HK-2 (cell line): ENCODE measurements around the gene TNPO1.

ENCODE experiments used
- DNase-seq: peaks from one replicate; pipeline ENCODE4 v3.0.0-alpha.2; 2018; ENCODE audit not compliant: unreplicated experiment

Gene TNPO1

DNA sequence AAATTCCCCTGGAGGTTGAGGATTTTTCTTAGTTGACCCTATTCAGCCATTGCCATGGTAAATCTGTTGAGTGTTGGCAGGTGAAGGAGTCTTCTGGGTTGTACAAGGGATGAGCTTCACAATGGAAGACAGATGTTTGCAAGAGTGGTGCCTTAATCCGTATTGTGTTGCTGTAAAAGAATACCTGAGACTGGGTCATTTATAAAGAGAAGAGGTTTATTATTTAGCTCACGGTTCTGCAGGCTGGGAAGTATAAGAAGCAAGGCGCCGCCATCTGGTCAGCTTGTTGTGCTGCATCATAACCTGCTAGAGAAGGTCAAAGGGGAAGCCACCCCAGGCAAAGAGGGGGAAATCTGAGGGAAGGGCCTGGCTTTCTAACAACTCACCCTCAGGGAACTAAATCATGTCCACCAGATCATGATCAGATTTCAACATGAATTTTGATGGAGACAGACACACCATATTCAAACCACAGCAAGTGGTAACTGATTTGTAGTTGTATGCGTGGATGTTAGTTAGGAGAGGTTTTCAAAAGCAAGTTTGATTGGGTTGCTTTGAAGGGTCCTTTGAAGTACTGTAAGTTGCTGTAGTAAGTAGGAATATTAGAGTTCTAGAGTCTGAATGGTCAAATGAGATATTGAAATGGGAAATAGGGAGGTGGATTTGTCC is 2.5 kb downstream of the TNPO1 start:
- peak; percentile 20 for DNase-seq

DNA sequence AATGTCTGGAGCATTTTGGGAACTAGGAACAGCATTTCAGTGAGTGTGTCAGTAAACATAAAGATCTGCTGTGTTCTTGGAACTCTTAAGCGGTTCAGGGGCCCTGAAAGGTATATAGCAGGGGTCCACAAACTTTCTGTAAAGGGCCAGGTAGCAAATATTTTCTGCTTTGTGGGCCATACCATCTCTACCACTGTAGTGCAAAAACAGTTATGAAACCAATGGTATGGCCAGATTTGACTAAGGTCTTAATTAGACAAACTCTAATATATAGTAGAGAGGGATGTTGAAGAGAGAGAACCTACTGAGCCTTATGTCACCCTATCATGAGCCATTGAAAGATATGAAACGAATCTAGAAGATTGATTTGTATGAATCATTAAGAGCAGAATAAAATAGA is 5.3 kb downstream of the TNPO1 start:
- no peak for DNase-seq

GRCh38 chr5:72822944-72823343 is 6.5 kb downstream of the TNPO1 start:
- no peak for DNase-seq

GRCh38 chr5:72829707-72830106 is 13.2 kb downstream of the TNPO1 start:
- DNase-seq: no peak

DNA sequence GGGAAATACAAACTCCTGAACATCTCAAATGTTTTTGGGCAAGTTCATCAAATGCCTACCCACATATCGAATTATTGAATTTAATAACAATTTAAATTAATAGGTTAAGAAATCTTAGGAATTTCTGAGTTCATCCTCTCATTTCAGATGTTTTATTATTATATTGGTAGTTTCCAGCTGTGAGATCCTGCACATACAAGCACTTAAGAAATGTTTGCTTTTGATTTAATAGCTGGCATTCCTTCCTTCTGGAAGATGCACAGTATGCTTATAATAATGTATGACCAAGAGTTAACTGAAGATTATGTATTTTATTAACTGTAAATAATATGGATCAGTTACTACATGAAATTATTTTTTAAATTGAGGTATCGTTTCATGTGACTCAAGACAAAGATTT is 13.9 kb downstream of the TNPO1 start:
- no peak for DNase-seq

GRCh38 chr5:72831685-72832084 is 15.2 kb downstream of the TNPO1 start:
- no peak for DNase-seq

DNA sequence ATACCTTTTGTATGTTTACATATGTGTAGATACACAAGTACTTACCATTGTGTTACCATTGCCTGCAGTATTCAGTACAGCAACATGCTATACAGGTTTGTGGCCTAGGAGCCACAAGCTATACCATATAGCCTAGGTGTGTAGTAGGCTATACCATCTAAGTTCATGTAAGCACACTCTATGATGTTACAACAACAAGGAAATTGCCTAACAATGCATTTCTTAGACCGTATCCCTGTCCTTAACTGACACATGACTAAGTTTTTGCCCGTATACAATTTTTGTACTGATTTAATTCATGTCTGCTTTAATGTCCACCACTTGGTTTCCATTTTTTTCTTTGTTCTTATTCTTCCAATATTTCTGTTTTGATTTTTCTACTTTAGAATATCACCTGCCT is 18.5 kb downstream of the TNPO1 start:
- no peak for DNase-seq

GRCh38 chr5:72835633-72836032 is 19.2 kb downstream of the TNPO1 start:
- no peak for DNase-seq

DNA sequence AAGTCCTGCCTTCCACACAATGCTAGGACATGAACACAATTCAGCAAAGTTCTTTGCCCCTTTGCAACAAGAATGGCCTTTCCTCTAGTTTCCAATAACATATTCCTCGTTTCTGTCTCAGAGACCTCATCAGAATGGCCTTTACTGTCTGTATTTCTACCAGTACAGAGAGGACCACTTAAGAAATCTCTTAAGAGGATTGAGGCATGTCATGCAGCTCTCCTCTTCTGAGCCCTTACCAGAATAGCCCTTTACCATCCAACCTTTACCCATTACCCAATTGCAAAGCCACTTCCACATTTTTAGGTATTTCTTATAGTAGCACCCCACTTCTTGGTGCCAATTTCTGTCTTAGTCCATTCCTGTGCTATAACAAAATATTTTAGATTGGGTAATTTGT is 20.3 kb downstream of the TNPO1 start:
- no peak for DNase-seq

DNA sequence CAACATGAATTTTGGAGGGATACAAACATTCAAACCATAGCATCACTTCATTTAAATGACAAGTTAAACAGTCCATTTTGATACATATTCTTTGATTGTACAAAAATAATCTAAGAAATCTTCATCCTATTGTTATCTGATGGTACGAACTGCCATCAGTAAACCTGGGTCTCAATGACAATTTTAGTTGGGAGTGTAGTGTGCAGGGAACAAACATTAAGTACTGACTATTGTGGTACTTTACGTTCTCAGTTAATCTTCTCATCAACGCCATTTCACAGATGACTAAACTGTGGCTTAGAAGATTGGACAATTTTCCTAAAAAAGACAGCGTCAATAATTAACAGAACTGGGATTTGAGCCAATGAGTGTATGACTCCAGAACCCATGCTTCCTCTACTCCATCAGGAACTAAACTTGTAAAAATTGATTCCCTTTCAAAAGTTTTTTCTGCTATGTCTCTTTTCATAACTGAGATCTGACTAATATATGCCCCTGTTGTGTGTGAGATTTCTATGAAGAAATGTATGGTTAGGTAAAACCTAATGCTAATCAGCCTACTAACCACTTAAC is 21.1 kb downstream of the TNPO1 start:
- no peak for DNase-seq

- DNase-seq: no peak
Measured at GRCh38 chr5:72840041-72840440, 23.6 kb downstream of the TNPO1 start.

DNA sequence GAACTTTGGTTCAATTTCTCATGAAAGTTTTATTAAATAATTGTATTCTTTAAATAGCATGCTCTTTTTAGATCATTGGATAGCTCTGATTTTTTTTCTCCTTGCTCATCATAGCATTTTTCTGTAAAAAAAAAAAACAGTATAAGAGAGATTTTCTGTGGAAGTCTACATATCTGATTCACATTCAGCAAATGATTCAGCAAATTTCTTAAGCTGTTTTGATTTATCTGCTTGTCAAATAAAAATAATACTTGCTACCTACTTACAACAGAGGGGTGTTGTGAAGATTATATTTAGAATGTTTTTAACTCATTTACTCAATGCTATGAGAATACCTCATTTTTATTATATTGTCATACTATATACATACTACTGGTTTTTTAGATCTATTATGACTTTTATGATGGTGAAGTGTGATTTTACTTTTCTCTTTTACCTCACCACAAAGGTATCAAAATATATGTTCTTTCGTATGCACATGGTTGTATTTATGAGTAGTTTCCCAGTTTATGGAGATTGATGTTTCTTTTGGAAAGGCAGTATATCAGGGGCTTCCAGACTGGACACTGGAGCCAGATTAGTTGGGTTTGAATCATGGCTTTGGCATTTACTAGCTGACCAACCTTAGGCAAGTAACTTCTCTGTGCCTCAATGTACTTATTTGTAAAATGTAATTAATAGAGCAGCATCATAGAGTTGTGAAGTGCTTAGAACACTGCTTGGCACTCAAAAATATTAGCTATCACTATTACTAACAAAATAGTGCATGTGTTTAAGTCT is 25.5 kb downstream of the TNPO1 start:
- DNase-seq: no peak

- DNase-seq: peak; percentile 9
Measured at GRCh38 chr5:72842816-72843215, 26.4 kb downstream of the TNPO1 start.

- no peak for DNase-seq
Measured at GRCh38 chr5:72844218-72844603, 27.8 kb downstream of the TNPO1 start.

DNA sequence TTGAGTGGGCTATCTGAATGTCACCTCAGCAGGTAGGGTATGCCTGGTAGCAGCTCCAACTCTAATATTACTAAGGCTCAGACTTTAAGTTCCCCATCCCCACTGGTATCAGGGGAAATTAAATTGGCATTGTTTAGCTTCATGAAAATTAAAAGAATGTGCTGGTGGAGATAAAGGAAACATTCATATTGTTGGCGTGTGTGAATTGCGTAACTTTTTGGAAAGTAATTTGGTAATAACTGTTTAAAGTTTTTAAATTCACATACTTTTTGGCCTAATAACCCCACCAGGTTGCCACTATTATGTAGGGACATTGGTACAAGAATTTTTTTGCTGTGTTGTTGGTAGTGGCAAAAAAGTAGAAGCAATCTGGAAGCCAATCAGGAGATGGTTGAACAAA is 29.4 kb downstream of the TNPO1 start:
- DNase-seq: no peak

- no peak for DNase-seq
Measured at GRCh38 chr5:72846483-72846882, 30.0 kb downstream of the TNPO1 start.

DNA sequence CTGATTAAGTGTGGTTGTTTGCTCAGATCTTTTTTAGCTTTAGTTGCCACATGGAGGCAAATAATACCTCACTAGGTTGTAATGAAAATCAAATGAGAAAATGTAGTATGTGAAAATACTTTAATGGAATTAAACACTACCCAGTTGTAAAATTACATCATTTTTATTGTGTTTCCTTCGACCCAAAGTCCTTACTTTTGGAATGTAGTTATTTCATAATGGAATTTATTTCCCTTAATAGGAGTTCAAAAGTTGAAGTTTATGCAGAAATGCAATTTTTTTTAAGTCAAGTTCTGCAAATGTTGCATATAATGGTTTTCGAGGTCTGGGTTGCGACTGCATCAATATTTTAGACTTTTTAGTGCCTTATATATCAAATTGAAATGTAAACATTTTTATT is 31.0 kb downstream of the TNPO1 start:
- DNase-seq: no peak

GRCh38 chr5:72847989-72848473 is 31.6 kb downstream of the TNPO1 start:
- peak; percentile 83 for DNase-seq

- DNase-seq: peak; percentile 36
Measured at GRCh38 chr5:72848474-72849428, 32.3 kb downstream of the TNPO1 start.

GRCh38 chr5:72849546-72849945 is 33.1 kb downstream of the TNPO1 start:
- no peak for DNase-seq

GRCh38 chr5:72850113-72850512 is 33.7 kb downstream of the TNPO1 start:
- no peak for DNase-seq

- DNase-seq: no peak
Measured at GRCh38 chr5:72852356-72852755, 35.9 kb downstream of the TNPO1 start.
